Measurements from ENCODE around the gene ZNF385D. TPM values are rescaled to one million over a fixed set of nuclear protein-coding genes. Genes with fewer than 3 reads are reported as not detected.

ZNF385D gene
- total RNA-seq, 2 donors from 2014 or later = 1.5 to 2.6 TPM

DNA sequence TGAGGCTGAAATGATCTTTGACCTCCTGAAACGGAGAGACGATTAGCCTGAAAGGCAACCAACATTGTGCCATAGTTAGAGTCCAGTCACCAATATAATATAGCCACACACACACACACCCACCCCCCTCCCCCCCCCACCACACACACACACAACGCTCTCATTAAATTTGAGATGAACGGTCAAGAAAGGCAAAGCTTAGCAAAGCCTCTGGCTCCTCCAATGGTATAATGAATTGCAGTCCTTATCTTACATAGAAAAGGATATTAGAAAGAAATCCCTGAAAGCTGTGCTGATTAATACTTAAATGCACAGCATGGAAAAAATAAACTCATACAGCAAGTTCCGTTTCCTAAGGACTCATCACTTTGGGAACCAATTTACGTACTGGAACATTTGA, 876 bp upstream of the ZNF385D start:
- no peak for DNase-seq
- H3K27me3 ChIP-seq = no peaks in the 10 kb centered on the region
- no peak overlapping the region for H3K9ac ChIP-seq (ENCODE audit: low read depth in 2 of 2, low read length in 2 of 2)
- H3K27ac ChIP-seq = no peak overlapping the region
- intact Hi-C loops (cut with DNase I) = no loop called here
- TF ChIP-seq, protein P1, sequence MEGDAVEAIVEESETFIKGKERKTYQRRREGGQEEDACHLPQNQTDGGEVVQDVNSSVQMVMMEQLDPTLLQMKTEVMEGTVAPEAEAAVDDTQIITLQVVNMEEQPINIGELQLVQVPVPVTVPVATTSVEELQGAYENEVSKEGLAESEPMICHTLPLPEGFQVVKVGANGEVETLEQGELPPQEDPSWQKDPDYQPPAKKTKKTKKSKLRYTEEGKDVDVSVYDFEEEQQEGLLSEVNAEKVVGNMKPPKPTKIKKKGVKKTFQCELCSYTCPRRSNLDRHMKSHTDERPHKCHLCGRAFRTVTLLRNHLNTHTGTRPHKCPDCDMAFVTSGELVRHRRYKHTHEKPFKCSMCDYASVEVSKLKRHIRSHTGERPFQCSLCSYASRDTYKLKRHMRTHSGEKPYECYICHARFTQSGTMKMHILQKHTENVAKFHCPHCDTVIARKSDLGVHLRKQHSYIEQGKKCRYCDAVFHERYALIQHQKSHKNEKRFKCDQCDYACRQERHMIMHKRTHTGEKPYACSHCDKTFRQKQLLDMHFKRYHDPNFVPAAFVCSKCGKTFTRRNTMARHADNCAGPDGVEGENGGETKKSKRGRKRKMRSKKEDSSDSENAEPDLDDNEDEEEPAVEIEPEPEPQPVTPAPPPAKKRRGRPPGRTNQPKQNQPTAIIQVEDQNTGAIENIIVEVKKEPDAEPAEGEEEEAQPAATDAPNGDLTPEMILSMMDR (IDR thresholded peaks at IDR 0.05) = no peak
- no peaks in the 10 kb centered on the region for H3K9me3 ChIP-seq
- no peak overlapping the region for H3K4me3 ChIP-seq
- H3K4me1 ChIP-seq = no peaks in the 10 kb centered on the region
- no peaks in the 10 kb centered on the region for H3K36me3 ChIP-seq

DNA sequence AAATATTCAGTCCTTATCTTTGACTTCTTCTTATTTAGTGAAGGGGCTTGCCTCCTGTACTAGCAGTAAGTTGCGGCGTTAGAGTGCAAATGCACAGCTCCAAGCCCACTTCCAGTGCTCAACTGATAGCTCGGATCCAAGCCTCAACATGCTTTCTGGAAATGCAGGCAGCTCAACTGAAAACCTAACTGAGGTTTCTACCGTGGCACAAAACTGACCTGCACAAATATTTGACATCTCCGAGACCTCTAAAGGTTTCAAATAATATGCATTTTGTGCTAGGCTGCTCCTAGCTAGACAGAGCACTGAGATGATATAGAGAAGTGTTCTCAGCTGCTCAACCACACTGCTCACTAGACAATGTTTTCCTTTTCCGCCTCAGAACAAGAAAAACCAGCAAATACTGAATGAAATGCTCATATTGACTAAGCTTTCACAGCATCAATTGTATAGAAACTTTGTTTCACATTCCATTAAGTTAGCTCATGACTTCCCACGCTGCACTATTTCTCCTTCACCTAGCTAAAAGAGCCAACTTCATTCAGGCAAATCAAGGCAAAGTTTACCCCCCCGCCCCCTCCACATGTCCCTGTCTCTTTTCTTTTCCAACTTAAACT, 822 bp downstream of the ZNF385D start:
- Histone ChIP-seq H3K9me3 (no peaks in the 10 kb centered on the region), H3K27me3 (no peaks in the 10 kb centered on the region), H3K4me1 (no peaks in the 10 kb centered on the region), H3K36me3 (no peaks in the 10 kb centered on the region), H3K4me3 (no peak overlapping the region), H3K9ac (ENCODE audit: low read depth in 2 of 2, low read length in 2 of 2) (no peak overlapping the region), H3K27ac (no peak overlapping the region)
- TF ChIP-seq, protein P1 (IDR thresholded peaks at IDR 0.05) = no peak
- no peak for DNase-seq
- intact Hi-C loops (cut with DNase I) = no loop called here

- Histone ChIP-seq H3K27me3 (no peaks in the 10 kb centered on the region), H3K27ac (no peak overlapping the region)
Observed at GRCh38 chr3:21747966-21748555, 2.9 kb downstream of the ZNF385D start.

GRCh38 chr3:21747376-21747775, 3.6 kb downstream of the ZNF385D start:
- no peak overlapping the region for H3K27ac ChIP-seq
- no peaks in the 10 kb centered on the region for H3K27me3 ChIP-seq
- TF ChIP-seq, protein P1 (IDR thresholded peaks at IDR 0.05) = no peak
- no peaks in the 10 kb centered on the region for H3K4me1 ChIP-seq
- H3K9ac ChIP-seq (ENCODE audit: low read depth in 2 of 2, low read length in 2 of 2) = no peak overlapping the region
- DNase-seq = no peak
- H3K9me3 ChIP-seq = no peaks in the 10 kb centered on the region
- no peak overlapping the region for H3K4me3 ChIP-seq
- no peaks in the 10 kb centered on the region for H3K36me3 ChIP-seq
- intact Hi-C loops (cut with DNase I) = no loop called here

More at GRCh38 chr3:21747966-21748555, 2.9 kb downstream of the ZNF385D start:
- Histone ChIP-seq H3K4me1 (no peaks in the 10 kb centered on the region), H3K9me3 (no peaks in the 10 kb centered on the region), H3K9ac (ENCODE audit: low read depth in 2 of 2, low read length in 2 of 2) (no peak overlapping the region), H3K36me3 (no peaks in the 10 kb centered on the region), H3K4me3 (no peak overlapping the region)
- TF ChIP-seq, protein P1 (IDR thresholded peaks at IDR 0.05) = no peak
- intact Hi-C loops (cut with DNase I) = no loop called here
- no peak for DNase-seq

GRCh38 chr3:21745966-21746365, 5.0 kb downstream of the ZNF385D start:
- Histone ChIP-seq H3K9me3 (no peaks in the 10 kb centered on the region), H3K4me1 (no peaks in the 10 kb centered on the region), H3K27ac (no peak overlapping the region), H3K36me3 (no peaks in the 10 kb centered on the region), H3K4me3 (no peak overlapping the region), H3K27me3 (no peaks in the 10 kb centered on the region), H3K9ac (ENCODE audit: low read depth in 2 of 2, low read length in 2 of 2) (no peak overlapping the region)
- TF ChIP-seq, protein P1 (IDR thresholded peaks at IDR 0.05) = no peak
- no peak for DNase-seq
- intact Hi-C loops (cut with DNase I) = no loop called here

All from colonic mucosa (tissue), 4 donors.